Mesenteric fat pad (tissue), 1 donor: ENCODE measurements around the gene GPR35. TPM values are rescaled to one million over a fixed set of nuclear protein-coding genes. Genes with fewer than 3 reads are reported as not detected.
A peak's percentile ranks its signal among the peaks of the same experiment; 100 is the strongest.

ENCODE experiments used
- DNase-seq: peaks from one replicate; pipeline ENCODE4 v3.0.0-alpha.2; 2020; ENCODE audit warnings: low spot score
- total RNA-seq: library from RNA; stranded (reverse); fragmentation: NEBNext Ultra II Directional; extraction: Animal tissue kit (Norgen Biotek cat#: 25700); gene quantifications from one replicate; pipeline ENCODE4 v1.2.1, GENCODE V29; 2021
- donor health status: DM: yes; HTN: yes; CAD: no.

GPR35 gene
- total RNA-seq, 1 donor from 2014 or later = 1.9 TPM

- peak; percentile 59 for DNase-seq
These were observed 12.0 kb downstream of the GPR35 start for GRCh38 chr2:240637116-240637900.

GRCh38 chr2:240637901-240638345, 12.6 kb downstream of the GPR35 start:
- peak; percentile 71 for DNase-seq

- DNase-seq = peak; percentile 78
These were observed 13.4 kb downstream of the GPR35 start for GRCh38 chr2:240638512-240639160.

- DNase-seq = peak; percentile 79
These were observed 14.3 kb downstream of the GPR35 start for GRCh38 chr2:240639566-240639965.

GRCh38 chr2:240640939-240641338, 15.7 kb downstream of the GPR35 start:
- peak; percentile 88 for DNase-seq

- DNase-seq = no peak
These were observed 17.0 kb downstream of the GPR35 start for GRCh38 chr2:240642061-240642805.

GRCh38 chr2:240642806-240643092, 17.5 kb downstream of the GPR35 start:
- DNase-seq = peak; percentile 80

- peak; percentile 74 for DNase-seq
These were observed 18.0 kb downstream of the GPR35 start for GRCh38 chr2:240643093-240643810.

GRCh38 chr2:240643811-240644150, 18.5 kb downstream of the GPR35 start:
- DNase-seq = no peak

- DNase-seq = peak; percentile 86
These were observed 18.9 kb downstream of the GPR35 start for GRCh38 chr2:240644171-240644651.

- peak; percentile 64 for DNase-seq
These were observed 19.6 kb downstream of the GPR35 start for GRCh38 chr2:240644859-240645301.

GRCh38 chr2:240645346-240645745, 20.1 kb downstream of the GPR35 start:
- no peak for DNase-seq

- DNase-seq = no peak
These were observed 20.5 kb downstream of the GPR35 start for GRCh38 chr2:240645801-240646175.

GRCh38 chr2:240646176-240646899, 21.1 kb downstream of the GPR35 start:
- no peak for DNase-seq

GRCh38 chr2:240646900-240647502, 21.7 kb downstream of the GPR35 start:
- DNase-seq = no peak

- DNase-seq = no peak
These were observed 22.3 kb downstream of the GPR35 start for GRCh38 chr2:240647503-240648154.

GRCh38 chr2:240648155-240648649, 22.9 kb downstream of the GPR35 start:
- no peak for DNase-seq

GRCh38 chr2:240648650-240649275, 23.5 kb downstream of the GPR35 start:
- no peak for DNase-seq

GRCh38 chr2:240649331-240649730, 24.1 kb downstream of the GPR35 start:
- no peak for DNase-seq
